Parathyroid adenoma (tissue), 2 donors: ENCODE data around the gene TENM4.

ENCODE experiments used
- H2AFZ ChIP-seq: fragments of 300-600 bp; sonication (generic); one replicate; pipeline ENCODE4 v1.7.0; 2017; ENCODE audit warnings: antibody characterized with exemption, mild to moderate bottlenecking
- H3K27ac ChIP-seq: fragments of 300-600 bp; sonication (generic); one replicate; pipeline ENCODE4 v1.7.0; 2017
- H3K27me3 ChIP-seq: fragments of 300-600 bp; sonication (generic); one replicate; pipeline ENCODE4 v1.7.0; 2017; ENCODE audit warnings: low read length; ENCODE audit not compliant: control insufficient read depth, insufficient read depth
- H3K36me3 ChIP-seq: fragments of 300-600 bp; sonication (generic); one replicate; pipeline ENCODE4 v1.7.0; 2017; ENCODE audit warnings: low read length; ENCODE audit not compliant: control insufficient read depth, insufficient read depth
- H3K4me1 ChIP-seq: fragments of 300-600 bp; sonication (generic); one replicate; pipeline ENCODE4 v1.7.0; 2017; ENCODE audit warnings: control low read depth
- H3K4me2 ChIP-seq: fragments of 300-600 bp; sonication (generic); one replicate; pipeline ENCODE4 v1.7.0; 2017; ENCODE audit warnings: low read length
- H3K4me3 ChIP-seq: fragments of 300-600 bp; sonication (generic); one replicate; pipeline ENCODE4 v1.7.0; 2017; ENCODE audit warnings: low read depth, low read length
- H3K79me2 ChIP-seq: fragments of 300-600 bp; sonication (generic); one replicate; pipeline ENCODE4 v1.7.0; 2017; ENCODE audit warnings: control low read depth
- H3K9ac ChIP-seq: fragments of 300-600 bp; sonication (generic); one replicate; pipeline ENCODE4 v1.7.0; 2017; ENCODE audit warnings: mild to moderate bottlenecking
- H3K9me3 ChIP-seq: fragments of 300-600 bp; sonication (generic); one replicate; pipeline ENCODE4 v1.7.0; 2017; ENCODE audit warnings: low read length; ENCODE audit not compliant: control insufficient read depth
- TF ChIP-seq, protein P1 (sequence below): fragments of 300-600 bp; sonication (generic); IDR thresholded peaks from one replicate; pipeline ENCODE4 v1.7.0; 2017; ENCODE audit warnings: antibody characterized with exemption, mild to moderate bottlenecking
- donor health status: primary hyperparathyroidism.

The TENM4 gene

DNA sequence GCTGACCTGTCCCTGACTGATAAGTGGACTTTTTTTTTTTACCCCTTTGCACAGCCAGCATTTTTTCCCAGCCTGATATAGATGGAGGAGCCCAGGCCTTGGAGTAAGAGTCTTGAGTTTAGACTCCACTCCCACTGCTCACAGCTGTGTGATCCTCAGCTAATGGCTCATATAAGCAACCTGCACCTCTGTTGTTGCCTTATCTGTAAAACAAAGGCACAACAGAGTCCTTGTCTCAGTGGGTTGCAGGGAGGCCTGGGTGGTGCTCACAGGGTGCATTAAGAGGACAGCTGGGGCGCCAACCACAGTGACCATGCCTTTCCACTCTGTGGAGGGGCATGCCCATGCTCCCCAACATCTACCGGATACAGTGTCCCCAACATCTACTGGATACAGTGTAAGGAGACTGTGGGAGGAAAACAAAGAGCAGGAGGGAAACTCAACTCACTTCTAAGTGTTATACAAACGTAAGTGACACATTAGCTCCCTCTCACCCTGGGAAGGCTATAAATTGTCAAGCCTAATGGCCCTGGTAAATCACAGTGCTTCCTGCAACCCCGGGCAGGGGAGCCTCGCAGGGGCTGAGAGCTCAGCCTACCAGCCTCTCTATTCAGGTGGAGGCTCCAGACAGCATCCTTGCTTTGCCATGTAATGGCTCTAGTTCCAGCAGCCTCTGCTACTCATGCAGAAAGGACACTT, 109.5 kb downstream of the TENM4 start:
- H3K27me3 ChIP-seq: no peaks in the 10 kb centered on the region
- H3K36me3 ChIP-seq: no peaks in the 10 kb centered on the region
- H3K9me3 ChIP-seq: no peaks in the 10 kb centered on the region
- no peaks in the 10 kb centered on the region for H3K4me1 ChIP-seq
- H2AFZ ChIP-seq: no peak overlapping the region
- H3K4me3 ChIP-seq: no peak overlapping the region
- no peak overlapping the region for H3K27ac ChIP-seq
- H3K79me2 ChIP-seq: no peaks in the 10 kb centered on the region
- H3K4me2 ChIP-seq: no peak overlapping the region
- H3K9ac ChIP-seq: no peak overlapping the region
- TF ChIP-seq, protein P1, sequence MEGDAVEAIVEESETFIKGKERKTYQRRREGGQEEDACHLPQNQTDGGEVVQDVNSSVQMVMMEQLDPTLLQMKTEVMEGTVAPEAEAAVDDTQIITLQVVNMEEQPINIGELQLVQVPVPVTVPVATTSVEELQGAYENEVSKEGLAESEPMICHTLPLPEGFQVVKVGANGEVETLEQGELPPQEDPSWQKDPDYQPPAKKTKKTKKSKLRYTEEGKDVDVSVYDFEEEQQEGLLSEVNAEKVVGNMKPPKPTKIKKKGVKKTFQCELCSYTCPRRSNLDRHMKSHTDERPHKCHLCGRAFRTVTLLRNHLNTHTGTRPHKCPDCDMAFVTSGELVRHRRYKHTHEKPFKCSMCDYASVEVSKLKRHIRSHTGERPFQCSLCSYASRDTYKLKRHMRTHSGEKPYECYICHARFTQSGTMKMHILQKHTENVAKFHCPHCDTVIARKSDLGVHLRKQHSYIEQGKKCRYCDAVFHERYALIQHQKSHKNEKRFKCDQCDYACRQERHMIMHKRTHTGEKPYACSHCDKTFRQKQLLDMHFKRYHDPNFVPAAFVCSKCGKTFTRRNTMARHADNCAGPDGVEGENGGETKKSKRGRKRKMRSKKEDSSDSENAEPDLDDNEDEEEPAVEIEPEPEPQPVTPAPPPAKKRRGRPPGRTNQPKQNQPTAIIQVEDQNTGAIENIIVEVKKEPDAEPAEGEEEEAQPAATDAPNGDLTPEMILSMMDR: no peak

DNA sequence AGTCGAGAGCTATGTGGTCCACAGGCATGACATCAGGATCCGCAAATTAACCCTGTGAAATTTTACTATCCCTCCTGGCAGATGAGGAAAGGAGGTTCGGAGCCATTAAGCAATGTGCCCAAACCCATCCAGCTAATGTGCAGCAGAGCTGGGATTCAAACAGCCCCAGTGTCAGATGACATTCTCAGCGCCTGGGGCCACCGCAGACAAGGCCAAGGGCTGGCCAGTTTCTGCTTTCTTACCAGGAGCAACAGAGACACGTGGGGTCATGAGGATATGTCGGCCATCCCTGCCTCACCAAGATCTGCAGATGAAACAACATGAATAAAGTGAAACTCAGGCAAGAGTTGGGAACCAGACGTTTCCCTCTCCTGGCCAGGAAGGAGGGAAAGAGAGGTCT, 110.2 kb downstream of the TENM4 start:
- no peak overlapping the region for H3K4me2 ChIP-seq
- no peaks in the 10 kb centered on the region for H3K36me3 ChIP-seq
- H3K9ac ChIP-seq: no peak overlapping the region
- H3K79me2 ChIP-seq: no peaks in the 10 kb centered on the region
- no peak overlapping the region for H3K4me3 ChIP-seq
- TF ChIP-seq, protein P1: no peak
- H3K9me3 ChIP-seq: no peaks in the 10 kb centered on the region
- H3K27me3 ChIP-seq: no peaks in the 10 kb centered on the region
- no peaks in the 10 kb centered on the region for H3K4me1 ChIP-seq
- H2AFZ ChIP-seq: no peak overlapping the region
- no peak overlapping the region for H3K27ac ChIP-seq

DNA sequence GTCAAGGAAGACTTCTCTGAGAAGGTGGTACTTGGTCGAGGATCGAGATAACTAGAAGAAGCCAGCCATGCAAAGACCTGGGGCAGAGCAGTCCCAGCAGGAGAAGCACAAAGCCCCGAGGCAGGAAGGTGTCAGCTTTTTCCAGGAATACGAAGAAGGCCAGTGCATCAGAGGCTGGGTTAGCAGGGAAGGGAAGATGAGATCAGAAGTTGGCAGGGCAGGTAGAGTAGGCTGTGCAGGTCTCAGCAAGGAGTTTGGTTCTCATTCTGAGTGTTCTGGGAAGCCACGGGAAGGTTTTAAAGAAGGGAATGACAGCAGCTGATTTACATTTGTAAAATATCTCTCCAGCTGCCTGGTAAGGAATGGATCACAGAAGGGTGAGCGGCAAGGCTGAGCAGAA, 111.3 kb downstream of the TENM4 start:
- no peaks in the 10 kb centered on the region for H3K27me3 ChIP-seq
- H3K4me2 ChIP-seq: no peak overlapping the region

DNA sequence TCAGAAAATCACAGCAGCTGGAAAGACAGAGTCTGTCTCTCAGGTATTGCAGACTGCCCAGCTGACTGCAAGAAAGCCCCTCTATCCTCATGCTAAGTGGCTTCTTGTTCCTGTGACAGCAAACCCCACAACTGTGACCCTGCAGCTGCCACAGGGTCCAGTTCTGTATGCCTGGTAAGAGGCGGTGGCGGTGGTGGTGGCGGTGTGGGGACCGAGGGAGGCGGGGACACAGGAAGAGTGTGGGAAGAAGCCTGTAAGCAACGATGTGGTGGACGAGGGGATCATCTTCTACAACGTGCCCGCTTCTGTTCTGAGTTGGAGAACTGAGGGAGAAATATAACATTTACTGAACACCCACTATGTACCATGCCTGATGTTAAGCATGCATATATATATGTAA, 112.4 kb downstream of the TENM4 start:
- Histone ChIP-seq H3K4me1 (no peaks in the 10 kb centered on the region), H3K27ac (no peak overlapping the region), H3K4me3 (no peak overlapping the region), H3K9ac (no peak overlapping the region), H3K4me2 (no peak overlapping the region), H3K36me3 (no peaks in the 10 kb centered on the region), H3K27me3 (no peaks in the 10 kb centered on the region), H2AFZ (no peak overlapping the region), H3K79me2 (no peaks in the 10 kb centered on the region), H3K9me3 (no peaks in the 10 kb centered on the region)
- TF ChIP-seq, protein P1: no peak

More for the DNA sequence above, 111.3 kb downstream of the TENM4 start:
- H3K36me3 ChIP-seq: no peaks in the 10 kb centered on the region
- no peaks in the 10 kb centered on the region for H3K9me3 ChIP-seq
- no peak overlapping the region for H3K4me3 ChIP-seq
- H3K9ac ChIP-seq: no peak overlapping the region
- no peaks in the 10 kb centered on the region for H3K79me2 ChIP-seq
- TF ChIP-seq, protein P1: no peak
- no peak overlapping the region for H3K27ac ChIP-seq
- no peak overlapping the region for H2AFZ ChIP-seq
- H3K4me1 ChIP-seq: no peaks in the 10 kb centered on the region

DNA sequence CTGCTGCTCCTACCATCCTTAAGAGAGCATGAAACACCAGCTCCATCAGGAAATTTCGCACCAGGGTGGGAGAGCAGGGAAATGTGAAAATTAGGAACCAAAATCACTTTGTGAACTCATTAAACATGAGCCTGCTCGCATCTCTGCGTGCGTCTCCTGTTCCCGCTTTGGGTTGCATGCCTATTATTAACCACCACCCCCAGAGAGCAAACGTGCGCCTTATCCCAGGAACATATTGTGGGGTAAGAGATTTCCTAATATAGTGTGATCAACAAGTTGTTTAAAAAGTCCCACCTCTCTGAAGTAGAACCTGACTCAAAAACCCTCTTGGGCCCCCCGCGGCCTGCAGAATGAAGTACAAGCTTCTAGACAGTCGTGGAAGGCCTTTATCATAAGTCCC, 115.0 kb downstream of the TENM4 start:
- Histone ChIP-seq H2AFZ (no peak overlapping the region), H3K4me2 (no peak overlapping the region), H3K9me3 (no peaks in the 10 kb centered on the region), H3K36me3 (no peaks in the 10 kb centered on the region), H3K4me3 (no peak overlapping the region), H3K27me3 (no peaks in the 10 kb centered on the region), H3K9ac (no peak overlapping the region), H3K4me1 (no peaks in the 10 kb centered on the region), H3K27ac (no peak overlapping the region), H3K79me2 (no peaks in the 10 kb centered on the region)
- TF ChIP-seq, protein P1: no peak
